Dedifferentiated amniotic fluid mesenchymal stem cell (primary cell): ENCODE measurements around the gene MYBPH.

ENCODE experiments used
- DNase-seq: peaks from one replicate; pipeline ENCODE4 v3.0.0-alpha.2; 2016; ENCODE audit errors: extremely low spot score

The MYBPH gene

GRCh38 chr1:203175237-203175826 lies at the start of gene MYBPH:
Gene MYBPH (minus strand): TSS chr1:203175826. CDS start chr1:203175755, 71 bp downstream.
- no peak for DNase-seq

GRCh38 chr1:203225071-203225470 lies 49.4 kb upstream of the MYBPH start:
- no peak for DNase-seq

- DNase-seq: no peak
Measured at GRCh38 chr1:203223012-203223775, 47.6 kb upstream of the MYBPH start.

GRCh38 chr1:203219934-203220333 lies 44.3 kb upstream of the MYBPH start:
- DNase-seq: no peak

- no peak for DNase-seq
Measured at GRCh38 chr1:203219171-203219570, 43.5 kb upstream of the MYBPH start.

- DNase-seq: no peak
Measured at GRCh38 chr1:203217668-203218067, 42.0 kb upstream of the MYBPH start.

GRCh38 chr1:203217139-203217655 lies 41.6 kb upstream of the MYBPH start:
- DNase-seq: no peak

GRCh38 chr1:203216274-203217138 lies 40.9 kb upstream of the MYBPH start:
- DNase-seq: peak; percentile 51

GRCh38 chr1:203215573-203215972 lies 39.9 kb upstream of the MYBPH start:
- DNase-seq: no peak

GRCh38 chr1:203214871-203215270 lies 39.2 kb upstream of the MYBPH start:
- no peak for DNase-seq

- DNase-seq: no peak
Measured at GRCh38 chr1:203213126-203213525, 37.5 kb upstream of the MYBPH start.

- no peak for DNase-seq
Measured at GRCh38 chr1:203211812-203212211, 36.2 kb upstream of the MYBPH start.

GRCh38 chr1:203210988-203211387 lies 35.4 kb upstream of the MYBPH start:
- DNase-seq: no peak

GRCh38 chr1:203210350-203210749 lies 34.7 kb upstream of the MYBPH start:
- DNase-seq: no peak

- DNase-seq: no peak
Measured at GRCh38 chr1:203208181-203208580, 32.6 kb upstream of the MYBPH start.

- DNase-seq: no peak
Measured at GRCh38 chr1:203207751-203208150, 32.1 kb upstream of the MYBPH start.

GRCh38 chr1:203206129-203206687 lies 30.6 kb upstream of the MYBPH start:
- DNase-seq: no peak

GRCh38 chr1:203204756-203205155 lies 29.1 kb upstream of the MYBPH start:
- no peak for DNase-seq

GRCh38 chr1:203202431-203203245 lies 27.0 kb upstream of the MYBPH start:
- DNase-seq: peak; percentile 81

GRCh38 chr1:203201516-203202205 lies 26.0 kb upstream of the MYBPH start:
- no peak for DNase-seq
